ENCODE measurements around the gene C1QBP. TPM values are rescaled to one million over a fixed set of nuclear protein-coding genes. Genes with fewer than 3 reads are reported as not detected.

Gene C1QBP
- total RNA-seq, 1 donor from 2014 or later = 100 TPM

DNA sequence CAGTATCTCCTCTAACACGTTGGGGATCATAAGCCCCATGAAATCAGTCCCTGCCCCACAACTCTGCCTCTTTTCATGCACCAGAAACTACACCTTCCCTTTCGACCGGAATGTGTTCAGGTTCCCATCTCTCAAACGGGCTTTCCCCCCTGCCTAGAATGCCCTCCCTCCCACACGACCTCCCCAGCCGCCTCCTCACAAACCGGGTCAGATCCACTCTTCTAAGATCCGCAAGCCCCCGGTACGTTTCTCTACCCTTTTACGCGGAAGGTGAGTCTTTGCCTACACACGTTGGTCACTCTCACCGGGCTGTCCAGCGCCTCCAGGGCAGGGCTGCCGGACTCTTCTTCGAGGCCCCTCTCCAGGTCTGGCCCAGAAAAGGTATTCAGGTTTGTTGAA is 29.1 kb upstream of the C1QBP start:
- TF ChIP-seq, protein P1, sequence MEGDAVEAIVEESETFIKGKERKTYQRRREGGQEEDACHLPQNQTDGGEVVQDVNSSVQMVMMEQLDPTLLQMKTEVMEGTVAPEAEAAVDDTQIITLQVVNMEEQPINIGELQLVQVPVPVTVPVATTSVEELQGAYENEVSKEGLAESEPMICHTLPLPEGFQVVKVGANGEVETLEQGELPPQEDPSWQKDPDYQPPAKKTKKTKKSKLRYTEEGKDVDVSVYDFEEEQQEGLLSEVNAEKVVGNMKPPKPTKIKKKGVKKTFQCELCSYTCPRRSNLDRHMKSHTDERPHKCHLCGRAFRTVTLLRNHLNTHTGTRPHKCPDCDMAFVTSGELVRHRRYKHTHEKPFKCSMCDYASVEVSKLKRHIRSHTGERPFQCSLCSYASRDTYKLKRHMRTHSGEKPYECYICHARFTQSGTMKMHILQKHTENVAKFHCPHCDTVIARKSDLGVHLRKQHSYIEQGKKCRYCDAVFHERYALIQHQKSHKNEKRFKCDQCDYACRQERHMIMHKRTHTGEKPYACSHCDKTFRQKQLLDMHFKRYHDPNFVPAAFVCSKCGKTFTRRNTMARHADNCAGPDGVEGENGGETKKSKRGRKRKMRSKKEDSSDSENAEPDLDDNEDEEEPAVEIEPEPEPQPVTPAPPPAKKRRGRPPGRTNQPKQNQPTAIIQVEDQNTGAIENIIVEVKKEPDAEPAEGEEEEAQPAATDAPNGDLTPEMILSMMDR (IDR thresholded peaks at IDR 0.05; ENCODE audit: unreplicated experiment) = no peak
- Mint-ChIP-seq H3K27me3 (ENCODE audit: unreplicated experiment) (peaks cover 3% of the 10 kb centered on the region), H3K36me3 (ENCODE audit: low read depth, unreplicated experiment) (peaks cover 17% of the 10 kb centered on the region), H3K9me3 (ENCODE audit: unreplicated experiment) (no peaks in the 10 kb centered on the region), H3K4me3 (ENCODE audit: unreplicated experiment) (peak overlapping the region; percentile 98), H3K27ac (ENCODE audit: unreplicated experiment) (peak overlapping the region; percentile 87), H3K4me1 (ENCODE audit: unreplicated experiment) (peaks cover 28% of the 10 kb centered on the region)
- DNase-seq (ENCODE audit: low spot score) = peak; percentile 21

DNA sequence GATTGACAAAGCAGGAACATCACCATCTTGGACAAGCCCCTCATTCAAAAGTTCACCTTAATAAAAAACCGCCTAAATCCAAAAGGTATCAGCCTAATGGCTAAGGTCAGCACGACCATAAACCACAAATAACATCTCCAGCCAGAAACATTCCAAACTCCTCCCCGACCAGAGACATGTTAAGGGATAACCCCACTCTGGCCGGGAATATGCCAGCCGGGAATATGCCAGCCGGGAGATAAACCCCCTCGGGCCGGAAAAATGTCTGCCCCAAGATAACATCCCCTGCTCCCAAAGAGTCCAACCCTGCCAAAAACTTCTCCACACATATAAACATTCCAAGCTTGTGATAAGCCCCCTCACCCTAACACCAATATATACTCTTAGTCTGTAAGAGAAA is 28.5 kb upstream of the C1QBP start:
- no peaks in the 10 kb centered on the region for H3K9me3 Mint-ChIP-seq (ENCODE audit: unreplicated experiment)
- peaks cover 19% of the 10 kb centered on the region for H3K36me3 Mint-ChIP-seq (ENCODE audit: low read depth, unreplicated experiment)
- H3K27ac Mint-ChIP-seq (ENCODE audit: unreplicated experiment) = peak overlapping the region; percentile 87
- peak overlapping the region; percentile 98 for H3K4me3 Mint-ChIP-seq (ENCODE audit: unreplicated experiment)
- H3K27me3 Mint-ChIP-seq (ENCODE audit: unreplicated experiment) = peaks cover 3% of the 10 kb centered on the region
- no peak for DNase-seq (ENCODE audit: low spot score)
- peaks cover 28% of the 10 kb centered on the region for H3K4me1 Mint-ChIP-seq (ENCODE audit: unreplicated experiment)
- TF ChIP-seq, protein P1 (IDR thresholded peaks at IDR 0.05; ENCODE audit: unreplicated experiment) = no peak

DNA sequence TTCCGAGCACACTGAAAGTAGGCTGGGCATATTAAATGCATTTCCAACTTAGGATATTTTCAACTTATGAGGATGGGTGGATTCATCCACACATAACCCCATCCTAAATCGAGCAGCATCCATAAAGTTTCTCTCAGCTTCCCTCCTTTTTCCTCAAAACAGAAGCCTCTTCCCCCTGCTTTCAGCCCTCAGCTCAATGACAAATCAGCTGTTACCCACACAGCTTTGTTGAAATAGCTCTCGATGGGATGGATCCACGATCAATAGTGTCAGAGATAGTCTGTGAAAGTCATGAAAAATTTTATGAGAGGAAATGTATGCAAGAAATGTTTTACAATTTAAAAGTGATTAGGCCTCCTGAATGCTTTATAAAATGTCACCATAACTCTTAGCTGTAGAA is 27.3 kb upstream of the C1QBP start:
- Mint-ChIP-seq H3K36me3 (ENCODE audit: low read depth, unreplicated experiment) (peaks cover 14% of the 10 kb centered on the region), H3K27me3 (ENCODE audit: unreplicated experiment) (peaks cover 5% of the 10 kb centered on the region), H3K9me3 (ENCODE audit: unreplicated experiment) (no peaks in the 10 kb centered on the region), H3K4me3 (ENCODE audit: unreplicated experiment) (no peak overlapping the region), H3K4me1 (ENCODE audit: unreplicated experiment) (peaks cover 30% of the 10 kb centered on the region), H3K27ac (ENCODE audit: unreplicated experiment) (no peak overlapping the region)
- no peak for DNase-seq (ENCODE audit: low spot score)
- TF ChIP-seq, protein P1 (IDR thresholded peaks at IDR 0.05; ENCODE audit: unreplicated experiment) = no peak

DNA sequence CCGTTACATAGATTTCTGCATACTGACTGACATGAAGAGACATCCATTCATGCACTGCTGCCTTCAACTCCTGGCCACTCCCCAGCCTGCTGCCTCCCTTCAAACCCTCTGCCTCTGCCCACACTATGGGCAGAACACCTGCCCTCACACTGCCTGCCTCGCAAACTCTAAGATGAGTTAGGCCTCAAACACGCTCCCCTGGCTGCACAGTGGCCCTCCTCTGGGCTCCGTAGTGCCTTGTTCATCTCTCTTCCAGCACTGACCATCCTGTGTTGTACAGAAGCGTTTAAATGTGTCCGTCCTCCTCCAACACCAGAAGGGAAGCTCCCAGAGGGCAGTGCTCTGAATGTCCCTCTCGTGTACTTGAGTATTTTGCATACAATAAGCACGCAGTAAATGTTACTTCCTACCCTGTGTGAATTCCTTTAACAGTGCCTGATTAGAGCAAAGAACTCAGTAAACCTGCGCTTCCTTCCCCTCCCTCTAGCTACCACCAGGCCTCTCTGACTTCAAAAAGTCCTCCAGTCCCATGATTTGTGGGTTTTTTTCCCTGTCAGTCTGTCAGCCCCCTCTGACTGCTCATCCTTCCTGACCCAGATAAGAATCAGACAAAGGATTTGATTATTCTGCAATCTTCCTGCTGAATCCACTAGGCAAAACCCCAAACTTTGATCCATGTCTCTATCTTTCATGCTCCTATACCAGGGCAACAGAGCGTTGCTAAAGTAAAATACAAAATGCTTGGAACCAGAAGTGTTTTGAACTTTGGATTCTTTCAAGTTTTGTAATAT is 26.0 kb upstream of the C1QBP start:
- TF ChIP-seq, protein P1 (IDR thresholded peaks at IDR 0.05; ENCODE audit: unreplicated experiment) = no peak
- peak overlapping the region; percentile 18 for H3K4me3 Mint-ChIP-seq (ENCODE audit: unreplicated experiment)
- DNase-seq (ENCODE audit: low spot score) = no peak
- peaks cover 20% of the 10 kb centered on the region for H3K36me3 Mint-ChIP-seq (ENCODE audit: low read depth, unreplicated experiment)
- H3K27ac Mint-ChIP-seq (ENCODE audit: unreplicated experiment) = no peak overlapping the region
- no peaks in the 10 kb centered on the region for H3K9me3 Mint-ChIP-seq (ENCODE audit: unreplicated experiment)
- peaks cover 30% of the 10 kb centered on the region for H3K4me1 Mint-ChIP-seq (ENCODE audit: unreplicated experiment)
- H3K27me3 Mint-ChIP-seq (ENCODE audit: unreplicated experiment) = peaks cover 5% of the 10 kb centered on the region

DNA sequence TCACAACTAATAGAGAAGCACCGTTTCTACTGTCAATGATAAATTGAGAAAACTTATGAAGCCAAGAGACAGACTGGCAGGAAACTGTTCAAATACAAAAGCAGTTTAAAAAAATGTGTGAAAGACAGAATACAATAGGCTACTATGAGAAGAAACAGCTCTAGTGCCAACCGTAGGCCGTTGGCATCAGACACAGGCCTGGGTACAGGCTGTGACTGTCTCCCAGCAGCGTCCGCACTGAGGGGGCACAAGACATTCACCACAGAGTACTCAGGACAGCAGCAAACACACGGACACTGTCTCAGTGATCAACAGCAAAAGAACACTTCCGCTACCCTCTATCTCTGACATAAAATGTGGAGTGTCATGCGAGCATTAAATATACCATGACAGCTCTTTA is 7.8 kb upstream of the C1QBP start:
- Mint-ChIP-seq H3K27ac (ENCODE audit: unreplicated experiment) (no peak overlapping the region), H3K36me3 (ENCODE audit: low read depth, unreplicated experiment) (peaks cover 42% of the 10 kb centered on the region), H3K9me3 (ENCODE audit: unreplicated experiment) (no peaks in the 10 kb centered on the region), H3K4me3 (ENCODE audit: unreplicated experiment) (no peak overlapping the region), H3K27me3 (ENCODE audit: unreplicated experiment) (no peaks in the 10 kb centered on the region), H3K4me1 (ENCODE audit: unreplicated experiment) (no peaks in the 10 kb centered on the region)
- TF ChIP-seq, protein P1 (IDR thresholded peaks at IDR 0.05; ENCODE audit: unreplicated experiment) = no peak
- no peak for DNase-seq (ENCODE audit: low spot score)

Measured in endothelial cell (in vitro differentiated cells).